ENCODE results near the gene CDH5. TPM values are rescaled to one million over a fixed set of nuclear protein-coding genes. Genes with fewer than 3 reads are reported as not detected.

Gene CDH5
- total RNA-seq, 1 experiment from 2014 or later: not detected

GRCh38 chr16:66427871-66428681, 61.6 kb downstream of the CDH5 start:
- Histone ChIP-seq H3K27me3 (ENCODE audit: low read length) (no peaks in the 10 kb centered on the region), H3K4me3 (ENCODE audit: low read length) (no peak overlapping the region), H3K9me3 (ENCODE audit: low read length) (no peaks in the 10 kb centered on the region), H3F3A (ENCODE audit: low read length, unreplicated experiment) (no peaks in the 10 kb centered on the region), H2AFZ (ENCODE audit: low read length) (no peak overlapping the region), H3K9me2 (replicated peaks; ENCODE audit: low read length) (no peaks in the 10 kb centered on the region), H3K79me2 (ENCODE audit: low read length) (no peaks in the 10 kb centered on the region), H4K20me1 (ENCODE audit: low read length) (no peaks in the 10 kb centered on the region), H3K4me1 (ENCODE audit: insufficient read depth, low read length) (no peaks in the 10 kb centered on the region), H3K27ac (ENCODE audit: low read length) (no peak overlapping the region), H3K36me3 (ENCODE audit: low read depth, low read length) (no peaks in the 10 kb centered on the region), H3K4me2 (ENCODE audit: low read length) (no peak overlapping the region), H3K9ac (ENCODE audit: low read length) (no peak overlapping the region)
- no peak for ATAC-seq
- BruUV-seq (replicated peaks): no TSS peak
- no peak for TF ChIP-seq CTCF (conservative IDR thresholded peaks at IDR 0.05; ENCODE audit: low read depth, low read length)
- TF ChIP-seq EZH2 (IDR thresholded peaks at IDR 0.05; ENCODE audit: low read length, unreplicated experiment): no peak
- TF ChIP-seq EZH2phosphoT487 (IDR thresholded peaks at IDR 0.05; ENCODE audit: borderline replicate concordance, low read length): no peak
- DNase-seq: no peak
- ChIA-PET POLR2A (ENCODE audit: unreplicated experiment) (no interaction called here), CTCF (no interaction called here)
- intact Hi-C loops (cut with micrococcal nuclease): no loop called here

GRCh38 chr16:66428682-66429251, 62.3 kb downstream of the CDH5 start:
- ChIA-PET CTCF (no interaction called here), POLR2A (ENCODE audit: unreplicated experiment) (no interaction called here)
- no peak for DNase-seq
- Histone ChIP-seq H3K9me3 (ENCODE audit: low read length) (no peaks in the 10 kb centered on the region), H3K27me3 (ENCODE audit: low read length) (no peaks in the 10 kb centered on the region), H3K4me2 (ENCODE audit: low read length) (no peak overlapping the region), H3K79me2 (ENCODE audit: low read length) (no peaks in the 10 kb centered on the region), H2AFZ (ENCODE audit: low read length) (no peak overlapping the region), H3K27ac (ENCODE audit: low read length) (no peak overlapping the region), H3F3A (ENCODE audit: low read length, unreplicated experiment) (no peaks in the 10 kb centered on the region), H3K9me2 (replicated peaks; ENCODE audit: low read length) (no peaks in the 10 kb centered on the region), H3K9ac (ENCODE audit: low read length) (no peak overlapping the region), H3K4me1 (ENCODE audit: insufficient read depth, low read length) (peaks cover 5% of the 10 kb centered on the region), H3K4me3 (ENCODE audit: low read length) (no peak overlapping the region), H4K20me1 (ENCODE audit: low read length) (no peaks in the 10 kb centered on the region), H3K36me3 (ENCODE audit: low read depth, low read length) (no peaks in the 10 kb centered on the region)
- intact Hi-C loops (cut with micrococcal nuclease): no loop called here
- ATAC-seq: no peak
- BruUV-seq (replicated peaks): no TSS peak
- no peak for TF ChIP-seq CTCF (conservative IDR thresholded peaks at IDR 0.05; ENCODE audit: low read depth, low read length)

- ChIA-PET CTCF (no interaction called here), POLR2A (ENCODE audit: unreplicated experiment) (no interaction called here)
- Histone ChIP-seq H3K27me3 (ENCODE audit: low read length) (no peaks in the 10 kb centered on the region), H3K4me3 (ENCODE audit: low read length) (no peak overlapping the region), H3K9me2 (replicated peaks; ENCODE audit: low read length) (no peaks in the 10 kb centered on the region), H3K27ac (ENCODE audit: low read length) (no peak overlapping the region), H3K9me3 (ENCODE audit: low read length) (no peaks in the 10 kb centered on the region), H3F3A (ENCODE audit: low read length, unreplicated experiment) (no peaks in the 10 kb centered on the region), H3K4me2 (ENCODE audit: low read length) (no peak overlapping the region), H3K79me2 (ENCODE audit: low read length) (no peaks in the 10 kb centered on the region), H3K36me3 (ENCODE audit: low read depth, low read length) (no peaks in the 10 kb centered on the region), H3K9ac (ENCODE audit: low read length) (no peak overlapping the region), H2AFZ (ENCODE audit: low read length) (no peak overlapping the region), H4K20me1 (ENCODE audit: low read length) (no peaks in the 10 kb centered on the region), H3K4me1 (ENCODE audit: insufficient read depth, low read length) (peaks cover 10% of the 10 kb centered on the region)
- no peak for ATAC-seq
- DNase-seq: no peak
- BruUV-seq (replicated peaks): no TSS peak
- TF ChIP-seq EZH2phosphoT487 (IDR thresholded peaks at IDR 0.05; ENCODE audit: borderline replicate concordance, low read length) (no peak), CTCF (conservative IDR thresholded peaks at IDR 0.05; ENCODE audit: low read depth, low read length) (no peak), EZH2 (IDR thresholded peaks at IDR 0.05; ENCODE audit: low read length, unreplicated experiment) (no peak)
- intact Hi-C loops (cut with micrococcal nuclease): no loop called here
These were observed 62.9 kb downstream of the CDH5 start for GRCh38 chr16:66429290-66429962.

Measured in PC-3 (cell line).